Astrocyte (in vitro differentiated cells and primary cell): Measurements from ENCODE around the gene TAF6. TPM values are rescaled to one million over a fixed set of nuclear protein-coding genes. Genes with fewer than 3 reads are reported as not detected.

ENCODE experiments used
- DNase-seq: peaks from one replicate; pipeline ENCODE4 v3.0.0-alpha.2; 2010; ENCODE audit warnings: low read depth
- FAIRE-seq: peaks from 2 replicates; lab custom pipeline; 2011; peaks lifted over from hg19 to GRCh38; lab: Jason Lieb, UNC
- H2AFZ ChIP-seq: 2 replicates; pipeline ENCODE4 v1.6.0; 2012; ENCODE audit warnings: low read depth, low read length, inconsistent platforms
- H3K27ac ChIP-seq: 2 replicates; pipeline ENCODE4 v1.5.1; 2011; ENCODE audit warnings: low read depth, low read length, inconsistent platforms
- H3K27me3 ChIP-seq: 2 replicates; pipeline ENCODE4 v1.6.0; 2011; ENCODE audit warnings: low read length, inconsistent platforms; ENCODE audit not compliant: insufficient read depth
- H3K36me3 ChIP-seq: 2 replicates; pipeline ENCODE4 v1.5.1; 2011; ENCODE audit warnings: low read length, inconsistent platforms; ENCODE audit not compliant: insufficient read depth
- H3K4me1 ChIP-seq: 2 replicates; pipeline ENCODE4 v1.5.1; 2011; ENCODE audit warnings: low read length, inconsistent platforms; ENCODE audit not compliant: insufficient read depth
- H3K4me2 ChIP-seq: 2 replicates; pipeline ENCODE4 v1.6.0; 2012; ENCODE audit warnings: low read length, inconsistent platforms
- H3K4me3 ChIP-seq: 2 replicates; pipeline ENCODE4 v1.5.1; 2011; ENCODE audit warnings: low read depth, mild to moderate bottlenecking, low read length, inconsistent platforms; ENCODE audit not compliant: insufficient read depth
- H3K79me2 ChIP-seq: 2 replicates; pipeline ENCODE4 v1.6.0; 2012; ENCODE audit warnings: mild to moderate bottlenecking, low read length, inconsistent platforms; ENCODE audit not compliant: insufficient read depth
- H3K9ac ChIP-seq: 2 replicates; pipeline ENCODE4 v1.6.0; 2012; ENCODE audit warnings: mild to moderate bottlenecking, low read length, inconsistent platforms
- H3K9me3 ChIP-seq: 2 replicates; pipeline ENCODE4 v1.5.1; 2012; ENCODE audit warnings: low read depth, mild to moderate bottlenecking, low read length, inconsistent platforms; ENCODE audit not compliant: insufficient read depth
- H4K20me1 ChIP-seq: 2 replicates; pipeline ENCODE4 v1.6.0; 2012; ENCODE audit warnings: low read length, inconsistent platforms; ENCODE audit not compliant: insufficient read depth
- H3K27ac Mint-ChIP-seq: one replicate; pipeline ENCODE4 v1.8.0; 2021; ENCODE audit warnings: mild to moderate bottlenecking, mixed read lengths; ENCODE audit not compliant: unreplicated experiment
- H3K27me3 Mint-ChIP-seq: one replicate; pipeline ENCODE4 v1.8.0; 2021; ENCODE audit warnings: low read depth, mixed read lengths; ENCODE audit not compliant: unreplicated experiment
- H3K36me3 Mint-ChIP-seq: one replicate; pipeline ENCODE4 v1.8.0; 2021; ENCODE audit warnings: low read depth, mixed read lengths; ENCODE audit not compliant: unreplicated experiment
- H3K4me1 Mint-ChIP-seq: one replicate; pipeline ENCODE4 v1.8.0; 2021; ENCODE audit warnings: low read depth, mixed read lengths; ENCODE audit not compliant: unreplicated experiment
- H3K4me3 Mint-ChIP-seq: one replicate; pipeline ENCODE4 v1.8.0; 2021; ENCODE audit warnings: mild to moderate bottlenecking, moderate library complexity, mixed read lengths; ENCODE audit not compliant: unreplicated experiment
- H3K9me3 Mint-ChIP-seq: one replicate; pipeline ENCODE4 v1.8.0; 2021; ENCODE audit warnings: mild to moderate bottlenecking, mixed read lengths; ENCODE audit not compliant: unreplicated experiment
- CTCF ChIP-seq: IDR thresholded peaks from 2 replicates; pipeline ENCODE4 v1.5.1; 2011; ENCODE audit warnings: low read depth, mild to moderate bottlenecking, inconsistent platforms, low read length, moderate library complexity; ENCODE audit not compliant: insufficient read depth
- EZH2 ChIP-seq: IDR thresholded peaks from 2 replicates; pipeline ENCODE4 v1.6.1; 2012; ENCODE audit warnings: mild to moderate bottlenecking, low read length, inconsistent platforms; ENCODE audit not compliant: insufficient read depth
- total RNA-seq: library from RNA; stranded (reverse); gene quantifications from 2 replicates; pipeline ENCODE4 v1.2.1, GENCODE V29; 2021

Gene TAF6
- total RNA-seq, 1 donor from 2014 or later = 47.0 TPM

- Histone ChIP-seq H3K4me3 (no peak overlapping the region), H3K4me1 (peaks cover 7% of the 10 kb centered on the region), H3K27ac (no peak overlapping the region), H3K27me3 (no peaks in the 10 kb centered on the region), H2AFZ (no peak overlapping the region), H3K9me3 (no peaks in the 10 kb centered on the region), H3K36me3 (peaks cover 6% of the 10 kb centered on the region), H4K20me1 (peaks cover 5% of the 10 kb centered on the region), H3K9ac (no peak overlapping the region), H3K79me2 (peaks cover 12% of the 10 kb centered on the region), H3K4me2 (no peak overlapping the region)
- Mint-ChIP-seq H3K36me3 (peaks cover 17% of the 10 kb centered on the region), H3K4me3 (no peak overlapping the region), H3K9me3 (peaks cover 2% of the 10 kb centered on the region), H3K27me3 (no peaks in the 10 kb centered on the region), H3K4me1 (no peaks in the 10 kb centered on the region), H3K27ac (no peak overlapping the region)
- TF ChIP-seq EZH2 = no peak
- TF ChIP-seq CTCF = no peak
- no peak for DNase-seq
- no peak for FAIRE-seq
Observed at GRCh38 chr7:100115026-100115425, 4.1 kb downstream of the TAF6 start.

- no peak for TF ChIP-seq CTCF
- no peak for TF ChIP-seq EZH2
- peaks cover 33% of the 10 kb centered on the region for H3K36me3 Mint-ChIP-seq
- no peaks in the 10 kb centered on the region for H3K79me2 ChIP-seq
- no peak overlapping the region for H3K27ac ChIP-seq
- no peaks in the 10 kb centered on the region for H3K9me3 Mint-ChIP-seq
- H3K27ac Mint-ChIP-seq = no peak overlapping the region
- no peak overlapping the region for H3K4me3 ChIP-seq
- H3K36me3 ChIP-seq = peaks cover 14% of the 10 kb centered on the region
- no peak overlapping the region for H2AFZ ChIP-seq
- H3K4me1 ChIP-seq = no peaks in the 10 kb centered on the region
- H3K9me3 ChIP-seq = no peaks in the 10 kb centered on the region
- FAIRE-seq (no peak), DNase-seq (no peak)
- no peak overlapping the region for H3K9ac ChIP-seq
- H3K4me3 Mint-ChIP-seq = no peak overlapping the region
- H3K27me3 Mint-ChIP-seq = no peaks in the 10 kb centered on the region
- H4K20me1 ChIP-seq = peaks cover 13% of the 10 kb centered on the region
- H3K4me2 ChIP-seq = no peak overlapping the region
- no peaks in the 10 kb centered on the region for H3K27me3 ChIP-seq
- no peaks in the 10 kb centered on the region for H3K4me1 Mint-ChIP-seq
Observed at GRCh38 chr7:100111914-100112313, 7.2 kb downstream of the TAF6 start.

- Mint-ChIP-seq H3K9me3 (no peaks in the 10 kb centered on the region), H3K27me3 (no peaks in the 10 kb centered on the region), H3K36me3 (peaks cover 37% of the 10 kb centered on the region), H3K27ac (no peak overlapping the region), H3K4me1 (no peaks in the 10 kb centered on the region), H3K4me3 (no peak overlapping the region)
- FAIRE-seq = no peak
- TF ChIP-seq EZH2 (no peak), CTCF (no peak)
- H4K20me1 ChIP-seq = peaks cover 13% of the 10 kb centered on the region
- no peaks in the 10 kb centered on the region for H3K79me2 ChIP-seq
- H3K4me1 ChIP-seq = no peaks in the 10 kb centered on the region
- no peak overlapping the region for H3K9ac ChIP-seq
- DNase-seq = no peak
- H2AFZ ChIP-seq = no peak overlapping the region
- no peak overlapping the region for H3K4me2 ChIP-seq
- H3K27ac ChIP-seq = no peak overlapping the region
- H3K9me3 ChIP-seq = no peaks in the 10 kb centered on the region
- H3K27me3 ChIP-seq = no peaks in the 10 kb centered on the region
- peaks cover 17% of the 10 kb centered on the region for H3K36me3 ChIP-seq
- H3K4me3 ChIP-seq = no peak overlapping the region
Observed at GRCh38 chr7:100111156-100111555, 8.0 kb downstream of the TAF6 start.
